OCI-LY1 (cell line): ENCODE measurements around the gene TMEM252.

ENCODE experiments used
- EZH2 ChIP-seq: fragments of 200-600 bp; sonication (generic), shearing (Covaris generic); IDR thresholded peaks from 2 replicates; pipeline ENCODE4 v1.8.0; 2017; ENCODE audit warnings: borderline replicate concordance, mixed run types, mild to moderate bottlenecking, antibody characterized with exemption, low read length, moderate library complexity, mixed read lengths
- TF ChIP-seq, protein P1 (sequence below): fragments of 200-600 bp; sonication (generic), shearing (Covaris generic); IDR thresholded peaks from 2 replicates; pipeline ENCODE4 v1.5.1; 2017; ENCODE audit warnings: mild to moderate bottlenecking, antibody characterized with exemption, low read length, moderate library complexity, mixed read lengths

- TF ChIP-seq, protein P1, sequence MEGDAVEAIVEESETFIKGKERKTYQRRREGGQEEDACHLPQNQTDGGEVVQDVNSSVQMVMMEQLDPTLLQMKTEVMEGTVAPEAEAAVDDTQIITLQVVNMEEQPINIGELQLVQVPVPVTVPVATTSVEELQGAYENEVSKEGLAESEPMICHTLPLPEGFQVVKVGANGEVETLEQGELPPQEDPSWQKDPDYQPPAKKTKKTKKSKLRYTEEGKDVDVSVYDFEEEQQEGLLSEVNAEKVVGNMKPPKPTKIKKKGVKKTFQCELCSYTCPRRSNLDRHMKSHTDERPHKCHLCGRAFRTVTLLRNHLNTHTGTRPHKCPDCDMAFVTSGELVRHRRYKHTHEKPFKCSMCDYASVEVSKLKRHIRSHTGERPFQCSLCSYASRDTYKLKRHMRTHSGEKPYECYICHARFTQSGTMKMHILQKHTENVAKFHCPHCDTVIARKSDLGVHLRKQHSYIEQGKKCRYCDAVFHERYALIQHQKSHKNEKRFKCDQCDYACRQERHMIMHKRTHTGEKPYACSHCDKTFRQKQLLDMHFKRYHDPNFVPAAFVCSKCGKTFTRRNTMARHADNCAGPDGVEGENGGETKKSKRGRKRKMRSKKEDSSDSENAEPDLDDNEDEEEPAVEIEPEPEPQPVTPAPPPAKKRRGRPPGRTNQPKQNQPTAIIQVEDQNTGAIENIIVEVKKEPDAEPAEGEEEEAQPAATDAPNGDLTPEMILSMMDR: no peak
- TF ChIP-seq EZH2: no peak
Observed at GRCh38 chr9:68513385-68513784, 27.3 kb downstream of the TMEM252 start.
